HG03103 (cell line): ENCODE data around the gene RBM10.

Experiments used
- ATAC-seq: cut with Tn5 transposase; IDR thresholded peaks from one replicate; pipeline ENCODE4 v1.9.1; 2021; ENCODE audit warnings: low read depth; ENCODE audit not compliant: unreplicated experiment

The RBM10 gene

GRCh38 chrX:47146936-47147859, 2.2 kb downstream of the RBM10 start:
- no peak for ATAC-seq

GRCh38 chrX:47148946-47149345, 3.9 kb downstream of the RBM10 start:
- ATAC-seq, result no peak

- ATAC-seq, result no peak
These were observed 6.4 kb downstream of the RBM10 start for GRCh38 chrX:47151435-47151834.

- ATAC-seq, result no peak
These were observed 11.8 kb downstream of the RBM10 start for GRCh38 chrX:47156611-47157520.

- ATAC-seq, result no peak
These were observed 13.1 kb downstream of the RBM10 start for GRCh38 chrX:47158131-47158530.

GRCh38 chrX:47158781-47159180, 13.8 kb downstream of the RBM10 start:
- no peak for ATAC-seq

- no peak for ATAC-seq
These were observed 15.8 kb downstream of the RBM10 start for GRCh38 chrX:47160781-47161180.

GRCh38 chrX:47162927-47163583, 18.0 kb downstream of the RBM10 start:
- ATAC-seq, result no peak

GRCh38 chrX:47164420-47164819, 19.4 kb downstream of the RBM10 start:
- ATAC-seq, result no peak

- no peak for ATAC-seq
These were observed 21.1 kb downstream of the RBM10 start for GRCh38 chrX:47166126-47166525.

GRCh38 chrX:47168495-47169073, 23.6 kb downstream of the RBM10 start:
- no peak for ATAC-seq

GRCh38 chrX:47169273-47169672, 24.3 kb downstream of the RBM10 start:
- no peak for ATAC-seq

- ATAC-seq, result no peak
These were observed 24.9 kb downstream of the RBM10 start for GRCh38 chrX:47169726-47170515.

GRCh38 chrX:47170861-47171692, 26.1 kb downstream of the RBM10 start:
- ATAC-seq, result no peak

GRCh38 chrX:47171996-47172395, 27.0 kb downstream of the RBM10 start:
- ATAC-seq, result no peak

- no peak for ATAC-seq
These were observed 27.5 kb downstream of the RBM10 start for GRCh38 chrX:47172549-47172948.

- no peak for ATAC-seq
These were observed 28.2 kb downstream of the RBM10 start for GRCh38 chrX:47172971-47173792.

GRCh38 chrX:47174376-47174775, 29.4 kb downstream of the RBM10 start:
- no peak for ATAC-seq
